NCI-H187 treated with DMSO at 0.1 percent for 48 hours (cell line): ENCODE results near the gene SCTR.

Experiments
- DNase-seq: peaks from one replicate; lab custom pipeline; 2025; lab: John Stamatoyannopoulos, UW

SCTR gene

GRCh38 chr2:119523952-119524694 lies at the start of gene SCTR:
Gene SCTR, minus strand, starts transcription at chr2:119524483. Its CDS starts 257 bp downstream, at chr2:119524226.
- DNase-seq: no peak

DNA sequence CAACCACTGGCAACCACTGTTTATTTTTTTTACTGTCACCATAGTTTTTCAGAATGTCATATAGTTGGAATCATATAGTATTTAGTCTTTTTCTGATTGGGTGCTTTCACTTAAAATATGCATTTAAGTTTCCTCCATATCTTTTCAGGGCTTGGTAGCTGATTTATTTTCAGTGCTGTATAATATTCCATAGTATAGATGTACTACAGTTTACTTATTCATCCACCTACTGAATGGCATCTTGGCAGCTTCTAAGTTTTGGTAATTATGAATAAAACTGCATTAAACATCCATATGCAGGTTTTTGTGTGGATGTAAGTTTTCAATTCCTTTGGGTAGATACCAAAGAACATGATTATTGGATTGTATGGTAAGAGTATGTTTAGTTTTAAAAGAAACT lies 43.0 kb upstream of the SCTR start:
- no peak for DNase-seq

GRCh38 chr2:119565481-119565880 lies 41.2 kb upstream of the SCTR start:
- DNase-seq: no peak

- DNase-seq: no peak
Observed at GRCh38 chr2:119553687-119554344, 29.5 kb upstream of the SCTR start.

GRCh38 chr2:119552902-119553301 lies 28.6 kb upstream of the SCTR start:
- no peak for DNase-seq

DNA sequence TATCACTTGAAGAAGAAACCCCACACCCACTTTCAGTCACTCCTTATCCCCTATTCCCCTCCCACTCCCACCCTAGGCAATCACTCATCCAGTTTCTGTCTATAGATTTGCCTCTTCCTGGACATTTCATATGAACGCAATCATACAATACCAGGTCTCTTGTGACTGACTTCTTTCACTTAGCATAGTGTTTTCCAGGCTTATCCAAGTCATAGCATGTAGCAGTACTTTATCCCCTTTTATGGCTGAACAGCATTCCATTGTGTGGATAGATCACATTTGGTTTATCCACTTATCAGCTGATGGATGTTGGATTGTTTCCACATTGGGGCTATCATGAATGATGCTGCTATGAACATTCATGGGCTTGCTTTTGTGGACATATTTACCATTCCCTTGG lies 26.6 kb upstream of the SCTR start:
- DNase-seq: no peak

- no peak for DNase-seq
Observed at GRCh38 chr2:119550346-119550745, 26.1 kb upstream of the SCTR start.

DNA sequence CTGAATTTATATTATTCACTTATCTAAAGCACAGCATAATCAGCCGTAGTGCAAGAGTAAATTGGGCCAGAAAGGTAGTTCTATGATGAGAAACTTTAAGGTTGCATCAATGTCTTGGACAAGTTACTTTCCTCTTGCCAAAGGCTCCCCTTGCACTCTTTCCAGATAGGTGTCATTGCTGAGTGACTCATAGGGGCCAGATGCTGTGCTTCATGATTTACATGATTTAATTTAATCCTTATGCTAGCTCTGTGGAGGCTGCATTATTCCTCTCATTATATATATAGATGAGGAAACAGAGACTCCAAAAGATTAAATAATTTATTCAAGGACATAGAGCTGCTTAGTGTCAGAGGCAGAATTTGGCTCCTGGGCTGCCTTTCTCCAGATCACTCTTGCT lies 25.0 kb upstream of the SCTR start:
- no peak for DNase-seq

DNA sequence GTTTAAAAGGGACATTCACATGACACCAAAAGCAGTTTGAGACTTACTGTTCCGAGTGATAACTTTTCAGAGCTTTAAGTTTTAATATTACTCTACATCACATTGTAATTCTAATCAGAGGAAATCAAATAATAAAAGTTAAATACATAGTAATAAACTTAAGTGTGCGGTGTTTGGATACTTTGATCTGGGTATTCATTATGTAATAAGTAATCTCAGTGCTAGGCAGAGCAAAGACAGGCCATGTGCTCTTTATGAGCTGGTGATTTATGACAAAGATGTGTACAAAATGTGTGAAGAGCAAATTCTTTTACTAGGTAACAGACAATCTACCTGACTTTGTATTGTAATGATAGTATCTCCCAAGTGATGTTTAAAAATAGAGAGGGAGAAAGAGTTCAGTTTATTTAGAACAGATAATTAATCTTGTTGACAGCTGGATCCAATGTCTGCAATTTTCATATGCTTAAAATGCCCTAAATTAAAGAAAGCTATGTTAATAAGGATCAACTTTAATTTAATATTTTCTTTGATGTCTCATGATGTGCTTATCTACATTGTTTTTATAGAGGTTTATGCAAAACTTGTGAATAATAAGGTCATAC lies 24.3 kb upstream of the SCTR start:
- no peak for DNase-seq

- DNase-seq: no peak
Observed at GRCh38 chr2:119546447-119546767, 22.1 kb upstream of the SCTR start.

DNA sequence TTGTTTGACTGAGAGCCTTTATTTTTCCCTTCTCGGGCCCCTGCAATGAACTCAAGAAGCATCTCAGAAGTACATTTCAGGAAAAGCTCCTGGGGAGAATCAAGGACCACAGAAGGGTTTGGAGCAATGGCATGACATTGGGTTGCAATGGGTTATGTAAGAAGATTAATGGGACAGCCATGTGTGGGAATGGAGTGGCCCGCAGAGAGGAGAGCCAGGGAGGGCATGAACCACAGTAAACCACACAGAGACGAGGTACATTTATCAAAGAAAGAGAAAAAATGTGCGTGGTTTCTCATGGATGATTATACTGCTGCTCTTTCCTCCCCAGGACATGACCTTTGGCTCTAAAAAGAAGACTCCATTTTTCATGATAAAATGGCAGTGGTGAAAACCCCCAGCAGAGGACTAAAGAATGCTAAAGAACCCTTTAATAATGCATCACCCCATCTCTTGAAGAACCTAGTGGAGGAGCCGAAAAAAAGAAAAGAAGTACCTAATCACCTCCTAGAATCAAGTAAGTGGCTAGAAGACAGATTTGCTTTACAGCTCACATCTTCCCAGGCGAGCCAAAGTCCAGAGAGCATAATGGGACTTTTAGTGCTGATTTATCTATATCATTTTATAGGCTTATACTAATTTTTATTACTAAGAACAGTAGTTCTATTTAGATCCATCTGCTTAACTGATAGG lies 21.6 kb upstream of the SCTR start:
- DNase-seq: no peak

GRCh38 chr2:119544939-119545475 lies 20.7 kb upstream of the SCTR start:
- no peak for DNase-seq

GRCh38 chr2:119544075-119544938 lies 20.0 kb upstream of the SCTR start, which contains the start of gene CFAP221:
Gene CFAP221, plus strand, starts transcription at chr2:119544449. Its CDS starts 1,683 bp downstream, at chr2:119546132.
- peak; percentile 6 for DNase-seq

DNA sequence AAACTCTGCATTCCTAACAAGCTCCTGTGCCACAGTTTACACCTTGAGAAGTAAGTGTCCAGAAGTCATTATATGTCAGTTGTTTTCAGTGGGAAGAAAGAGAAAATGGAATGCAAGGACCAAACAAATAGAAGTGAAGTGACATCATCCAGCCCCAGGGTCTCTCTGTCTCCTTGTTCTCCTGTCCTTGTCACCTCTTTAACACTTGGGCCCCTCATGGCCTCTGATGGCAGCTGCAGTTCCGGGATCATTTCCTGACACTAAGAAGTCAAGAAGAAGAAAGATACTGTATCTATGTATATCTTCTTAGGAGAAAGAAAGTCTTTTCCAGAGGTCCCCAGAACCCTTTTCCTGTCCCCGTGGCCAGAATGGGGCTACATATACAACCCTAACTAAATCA lies 17.2 kb upstream of the SCTR start:
- no peak for DNase-seq

DNA sequence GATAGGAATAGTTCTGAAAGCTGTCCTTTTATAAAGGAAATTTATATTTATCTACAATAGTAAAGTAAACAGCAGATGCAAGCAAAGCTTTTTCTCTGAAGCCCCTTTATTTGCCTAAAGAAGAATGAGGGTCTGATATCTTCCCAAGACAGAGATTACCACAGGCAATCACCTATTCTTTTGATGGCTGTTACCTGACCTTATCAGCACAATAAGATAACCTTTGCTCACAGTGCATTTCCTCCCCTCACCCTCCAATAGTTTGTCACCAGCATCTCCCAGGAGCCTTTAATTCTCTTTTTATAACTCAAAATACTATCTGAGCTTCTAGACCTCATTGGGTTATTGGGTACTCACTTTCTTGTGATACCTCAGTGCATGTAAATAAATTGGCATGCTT lies 13.5 kb upstream of the SCTR start:
- no peak for DNase-seq

DNA sequence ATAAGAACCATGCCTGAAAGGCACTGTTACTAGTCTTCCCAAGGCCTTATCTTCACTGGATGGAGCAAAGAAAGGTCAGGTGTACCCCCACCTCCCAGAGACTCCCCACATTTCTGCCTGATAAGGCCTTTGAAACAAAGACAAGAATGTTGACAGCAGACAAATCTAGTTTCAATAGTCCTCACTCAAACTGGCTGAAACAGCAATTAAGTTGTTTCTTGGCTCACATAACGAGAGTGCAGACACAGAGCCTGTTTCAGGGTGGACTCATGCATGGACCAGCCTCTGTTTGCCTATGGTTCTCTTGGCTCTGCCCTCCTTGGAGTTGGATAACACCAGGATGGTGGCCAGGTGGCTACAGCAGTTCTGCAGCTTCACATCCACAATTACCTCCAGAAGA lies 12.4 kb upstream of the SCTR start:
- no peak for DNase-seq

DNA sequence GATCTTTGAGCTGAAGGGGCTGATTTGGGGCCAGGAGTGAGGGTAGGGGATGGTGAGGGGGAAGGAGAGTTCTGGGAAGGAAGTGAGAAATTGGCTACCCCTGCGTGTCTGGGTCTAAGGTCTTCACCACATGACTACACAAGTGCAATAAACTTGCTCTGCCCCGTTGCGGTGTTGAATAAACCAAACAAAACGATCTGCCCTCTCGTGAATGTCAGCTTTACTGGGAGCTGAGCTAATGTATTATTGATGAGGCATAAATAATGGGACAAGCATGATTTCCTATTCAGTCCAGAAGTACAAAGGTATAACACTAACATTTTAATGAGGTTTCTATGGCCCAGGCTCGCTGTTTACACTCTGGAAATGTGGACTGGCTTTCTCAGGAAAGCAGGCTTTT lies 11.9 kb upstream of the SCTR start:
- no peak for DNase-seq

GRCh38 chr2:119533560-119533959 lies 9.3 kb upstream of the SCTR start:
- no peak for DNase-seq

DNA sequence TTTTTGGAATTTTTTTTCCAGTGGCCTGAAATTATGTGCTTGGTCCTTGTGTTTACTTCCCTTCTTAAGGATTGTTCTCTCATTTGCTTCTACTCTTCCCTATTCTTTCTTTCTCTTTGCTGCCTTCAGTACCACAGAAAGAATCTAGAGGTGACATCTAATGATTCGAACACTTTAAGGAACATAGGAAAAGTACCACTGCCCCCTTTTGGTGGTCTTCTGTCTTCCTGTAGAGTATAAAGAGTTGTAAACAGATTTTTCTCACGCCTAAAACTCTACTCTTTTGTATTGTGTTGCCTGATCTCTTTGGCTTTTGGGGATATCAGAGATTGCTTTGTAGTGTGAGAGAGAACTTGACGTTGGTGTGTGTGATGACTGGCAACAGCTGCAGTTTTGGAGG lies 7.0 kb upstream of the SCTR start:
- no peak for DNase-seq

DNA sequence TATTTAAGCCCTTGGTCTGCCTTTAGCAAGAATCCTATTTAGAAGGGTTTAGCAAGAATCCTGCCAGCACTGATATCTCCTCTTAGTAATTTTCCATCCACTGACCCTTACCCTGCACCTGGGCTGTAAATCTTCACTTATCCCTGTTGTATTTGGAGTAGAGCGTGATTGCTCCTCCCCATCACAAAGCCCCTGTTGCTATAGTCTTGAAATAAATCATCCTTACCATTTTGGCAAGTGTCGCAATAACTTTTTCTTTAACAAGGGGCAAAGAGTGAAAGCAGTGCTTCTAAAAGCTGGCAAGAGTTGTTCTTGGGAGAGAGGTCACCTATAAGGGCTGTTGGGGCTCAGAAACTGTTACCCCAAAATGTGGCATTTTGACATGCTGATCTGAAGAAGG lies 3.7 kb upstream of the SCTR start:
- DNase-seq: no peak

- DNase-seq: no peak
Observed at GRCh38 chr2:119525614-119526013, 1.3 kb upstream of the SCTR start.
